GM18498 (cell line): ENCODE measurements around the gene MSH6.

Source experiments
- ATAC-seq: cut with Tn5 transposase; IDR thresholded peaks from one replicate; pipeline ENCODE4 v1.9.1; 2021; ENCODE audit warnings: mild to moderate bottlenecking, moderate library complexity; ENCODE audit not compliant: unreplicated experiment

MSH6 gene

GRCh38 chr2:47783486-47784351 is 774 bp downstream of the MSH6 start:
- peak; percentile 27 for ATAC-seq

- ATAC-seq = no peak
Observed at GRCh38 chr2:47784352-47784851, 1.5 kb downstream of the MSH6 start.

- no peak for ATAC-seq
Observed at GRCh38 chr2:47785986-47786385, 3.0 kb downstream of the MSH6 start.

GRCh38 chr2:47796090-47796697 is 13.2 kb downstream of the MSH6 start:
- ATAC-seq = no peak

GRCh38 chr2:47798631-47799030 is 15.7 kb downstream of the MSH6 start:
- no peak for ATAC-seq

- ATAC-seq = no peak
Observed at GRCh38 chr2:47799031-47799609, 16.2 kb downstream of the MSH6 start.

GRCh38 chr2:47801118-47801517 is 18.2 kb downstream of the MSH6 start:
- no peak for ATAC-seq

- no peak for ATAC-seq
Observed at GRCh38 chr2:47803363-47803762, 20.4 kb downstream of the MSH6 start.

GRCh38 chr2:47803770-47804169 is 20.8 kb downstream of the MSH6 start:
- no peak for ATAC-seq

- no peak for ATAC-seq
Observed at GRCh38 chr2:47805850-47806249, 22.9 kb downstream of the MSH6 start.

- ATAC-seq = no peak
Observed at GRCh38 chr2:47808614-47809013, 25.7 kb downstream of the MSH6 start.

- no peak for ATAC-seq
Observed at GRCh38 chr2:47809903-47810302, 27.0 kb downstream of the MSH6 start.

- ATAC-seq = no peak
Observed at GRCh38 chr2:47810850-47811249, 27.9 kb downstream of the MSH6 start.

GRCh38 chr2:47811668-47812067 is 28.7 kb downstream of the MSH6 start:
- no peak for ATAC-seq

- ATAC-seq = no peak
Observed at GRCh38 chr2:47815764-47816163, 32.8 kb downstream of the MSH6 start.

GRCh38 chr2:47818777-47819176 is 35.8 kb downstream of the MSH6 start:
- ATAC-seq = no peak

GRCh38 chr2:47819834-47820233 is 36.9 kb downstream of the MSH6 start:
- ATAC-seq = no peak

GRCh38 chr2:47822518-47822917 is 39.6 kb downstream of the MSH6 start:
- no peak for ATAC-seq

GRCh38 chr2:47833516-47833968 is 50.6 kb downstream of the MSH6 start:
- ATAC-seq = peak; percentile 91

GRCh38 chr2:47838249-47838648 is 55.3 kb downstream of the MSH6 start:
- ATAC-seq = no peak

GRCh38 chr2:47838686-47839085 is 55.7 kb downstream of the MSH6 start:
- no peak for ATAC-seq

GRCh38 chr2:47842846-47843245 is 59.9 kb downstream of the MSH6 start:
- ATAC-seq = no peak
